Cardiac muscle cell (in vitro differentiated cells and primary cell): ENCODE results near the gene HNRNPLL. TPM values are rescaled to one million over a fixed set of nuclear protein-coding genes. Genes with fewer than 3 reads are reported as not detected.
A peak's percentile ranks its signal among the peaks of the same experiment; 100 is the strongest.

Source experiments
- DNase-seq, 2 donors: peaks; one replicate each; pipeline versions ENCODE4 v3.0.0 to v3.0.0-alpha.2; 2010 to 2017; ENCODE audit warnings: low read depth in 1 of 2, low spot score in 1 of 2
- H3K27ac ChIP-seq: fragments of 200-600 bp; sonication (generic); 2 replicates; pipeline ENCODE4 v1.5.1; 2016
- H3K27me3 ChIP-seq: fragments of 200-600 bp; sonication (generic); 2 replicates; pipeline ENCODE4 v1.6.0; 2016; ENCODE audit warnings: control low read depth
- H3K36me3 ChIP-seq: fragments of 200-600 bp; sonication (generic); 2 replicates; pipeline ENCODE4 v1.5.1; 2016; ENCODE audit warnings: control low read depth
- H3K4me1 ChIP-seq: fragments of 200-600 bp; sonication (generic); 2 replicates; pipeline ENCODE4 v1.8.1; 2017; ENCODE audit warnings: low read depth, mild to moderate bottlenecking, mixed run types
- H3K4me3 ChIP-seq: fragments of 200-600 bp; sonication (generic); 2 replicates; pipeline ENCODE4 v1.5.1; 2016; ENCODE audit warnings: mild to moderate bottlenecking
- H3K9me3 ChIP-seq: fragments of 200-600 bp; sonication (generic); 2 replicates; pipeline ENCODE4 v1.5.1; 2017; ENCODE audit warnings: low read depth, mild to moderate bottlenecking, control low read depth
- CTCF ChIP-seq: IDR thresholded peaks from 2 replicates; pipeline ENCODE4 v1.5.1; 2012; ENCODE audit warnings: low read depth, mild to moderate bottlenecking, low read length
- polyA plus RNA-seq: library from polyadenylated mRNA; unstranded; fragments of >200 nt; fragmentation: Nextera tagmentation; extraction: Ambion mirVana; gene quantifications from 2 replicates; pipeline ENCODE4 v1.2.1, GENCODE V29; 2016
- total RNA-seq: library from RNA; depleted of rRNA; stranded (reverse); fragments of >200 nt; gene quantifications from 2 replicates; pipeline ENCODE4 v1.2.3, GENCODE V29; 2016

The HNRNPLL gene
- total and polyA plus RNA-seq, 2 experiments from 2014 or later, result 65.4 to 76.2 TPM

DNA sequence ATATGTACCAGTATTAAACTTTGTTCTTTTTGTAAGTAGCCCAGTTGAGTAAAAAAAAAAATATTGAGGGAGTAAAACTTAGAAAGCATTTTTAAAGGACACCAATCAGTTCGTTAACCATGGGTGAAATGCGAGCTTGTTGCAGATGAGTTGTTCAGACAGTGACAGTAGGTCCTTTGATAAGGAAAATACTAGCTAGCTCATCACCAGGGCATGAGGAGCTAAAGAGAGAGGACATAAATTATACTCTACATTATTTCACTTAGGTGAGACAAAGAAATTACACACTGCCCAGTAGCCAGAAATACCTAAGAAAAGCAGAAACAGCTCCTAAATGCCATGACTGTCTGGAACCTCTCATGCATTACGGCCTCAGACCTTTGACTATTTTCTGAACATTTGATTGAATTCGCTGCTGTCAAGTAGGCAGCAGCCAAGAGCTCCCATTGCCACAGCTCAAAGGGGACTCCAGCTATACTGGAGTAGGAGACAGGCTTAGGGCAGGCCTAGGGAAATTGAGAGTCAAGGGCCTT, 2.6 kb upstream of the HNRNPLL start:
- H3K9me3 ChIP-seq, result no peaks in the 10 kb centered on the region
- no peaks in the 10 kb centered on the region for H3K27me3 ChIP-seq
- no peak overlapping the region for H3K4me3 ChIP-seq
- peaks cover 18% of the 10 kb centered on the region for H3K4me1 ChIP-seq
- no peak for DNase-seq
- no peak for TF ChIP-seq CTCF
- H3K36me3 ChIP-seq, result no peaks in the 10 kb centered on the region
- no peak overlapping the region for H3K27ac ChIP-seq

- TF ChIP-seq CTCF, result peak; percentile 96
- Histone ChIP-seq H3K9me3 (no peaks in the 10 kb centered on the region), H3K27me3 (no peaks in the 10 kb centered on the region), H3K4me1 (peaks cover 35% of the 10 kb centered on the region), H3K27ac (peak overlapping the region; percentile 74), H3K36me3 (no peaks in the 10 kb centered on the region), H3K4me3 (peak overlapping the region; percentile 77)
- DNase-seq, result peak; percentile 83 to 85
These were observed 918 bp upstream of the HNRNPLL start for GRCh38 chr2:38603402-38604290.

GRCh38 chr2:38602136-38602731, 494 bp downstream of the HNRNPLL start:
- Histone ChIP-seq H3K27me3 (no peaks in the 10 kb centered on the region), H3K4me1 (peaks cover 43% of the 10 kb centered on the region), H3K27ac (peak overlapping the region; percentile 94), H3K9me3 (no peaks in the 10 kb centered on the region), H3K4me3 (peak overlapping the region; percentile 77), H3K36me3 (no peaks in the 10 kb centered on the region)
- TF ChIP-seq CTCF, result no peak
- peak in 1 of 2 donors; percentile 53 for DNase-seq

DNA sequence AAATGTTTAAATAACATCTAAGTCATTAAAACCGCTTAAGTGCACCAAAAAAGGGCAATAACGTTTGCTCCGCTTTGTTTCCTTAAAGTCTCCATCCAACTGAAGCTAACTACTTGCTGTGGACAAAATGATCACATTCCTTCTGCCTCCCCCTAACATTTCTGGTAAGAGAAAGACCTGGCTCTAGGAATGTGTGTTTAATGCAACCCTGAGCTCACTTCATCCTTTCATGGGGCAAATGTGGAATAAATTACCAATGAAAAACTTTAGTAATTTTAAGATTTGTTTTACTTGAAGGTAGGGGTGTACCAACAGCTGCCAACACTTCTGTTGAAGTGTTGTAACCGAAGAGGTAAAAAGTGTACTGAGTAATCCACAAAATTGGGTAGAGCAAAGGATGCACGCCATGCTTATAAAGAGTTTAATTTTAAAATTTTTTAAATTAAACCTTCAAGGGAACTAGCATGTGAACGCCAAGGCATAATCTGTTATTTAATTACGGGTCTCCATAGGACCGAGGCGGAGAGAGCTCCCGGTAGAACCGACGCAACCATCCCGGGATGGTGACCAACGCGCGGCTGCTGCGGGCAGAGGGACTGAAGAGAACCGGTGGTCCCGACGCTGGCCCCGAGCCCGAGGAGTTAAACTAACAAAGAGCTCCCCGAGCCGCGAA, 1.1 kb downstream of the HNRNPLL start:
- Histone ChIP-seq H3K9me3 (no peaks in the 10 kb centered on the region), H3K4me1 (peaks cover 43% of the 10 kb centered on the region), H3K4me3 (peak overlapping the region; percentile 77), H3K27ac (peak overlapping the region; percentile 94), H3K27me3 (no peaks in the 10 kb centered on the region), H3K36me3 (no peaks in the 10 kb centered on the region)
- TF ChIP-seq CTCF, result no peak
- DNase-seq, result peak; percentile 35 to 56

DNA sequence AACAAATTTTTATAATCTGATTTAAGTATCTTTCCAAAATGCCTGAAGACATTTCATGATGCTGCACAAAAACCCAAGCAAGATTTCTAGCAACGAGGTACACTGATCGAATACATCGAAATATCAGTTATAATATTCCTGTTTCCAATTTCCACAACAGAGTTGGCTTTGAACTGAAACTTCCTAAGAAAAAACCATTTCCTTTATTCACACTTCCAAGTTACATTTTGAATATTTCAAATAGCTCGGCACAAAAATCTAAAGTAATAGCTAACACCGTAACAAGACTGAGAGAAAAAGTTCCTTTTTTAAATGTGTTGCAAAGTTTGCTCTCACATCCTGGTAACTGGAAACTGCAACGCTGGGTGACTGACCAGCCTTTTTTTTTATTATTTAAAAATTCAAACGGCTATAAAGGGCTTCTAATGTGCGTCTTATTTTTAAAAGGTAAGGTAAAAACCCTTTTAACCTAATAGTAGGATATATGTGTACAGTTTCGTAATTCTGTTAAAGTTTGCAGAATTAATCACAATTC, 1.7 kb downstream of the HNRNPLL start:
- Histone ChIP-seq H3K27me3 (no peaks in the 10 kb centered on the region), H3K36me3 (no peaks in the 10 kb centered on the region), H3K9me3 (no peaks in the 10 kb centered on the region), H3K4me1 (peaks cover 43% of the 10 kb centered on the region), H3K27ac (peak overlapping the region; percentile 94), H3K4me3 (peak overlapping the region; percentile 77)
- TF ChIP-seq CTCF, result no peak
- DNase-seq, result no peak
